ENCODE results near the gene AUTS2.

The AUTS2 gene

GRCh38 chr7:70338015-70338414 lies 739.7 kb downstream of the AUTS2 start:
- DNase-seq (ENCODE audit: low read depth), result no peak
- no peak for TF ChIP-seq CTCF (conservative IDR thresholded peaks at IDR 0.05; ENCODE audit: low read length)
- H3K4me3 ChIP-seq (ENCODE audit: low read length), result no peak overlapping the region

- no peak overlapping the region for H3K4me3 ChIP-seq (ENCODE audit: low read length)
- no peak for DNase-seq (ENCODE audit: low read depth)
- no peak for TF ChIP-seq CTCF (conservative IDR thresholded peaks at IDR 0.05; ENCODE audit: low read length)
Measured at GRCh38 chr7:70340236-70340635, 742.0 kb downstream of the AUTS2 start.

- H3K4me3 ChIP-seq (ENCODE audit: low read length), result no peak overlapping the region
- DNase-seq (ENCODE audit: low read depth), result no peak
- no peak for TF ChIP-seq CTCF (conservative IDR thresholded peaks at IDR 0.05; ENCODE audit: low read length)
Measured at GRCh38 chr7:70341446-70341845, 743.2 kb downstream of the AUTS2 start.

GRCh38 chr7:70343519-70343918 lies 745.2 kb downstream of the AUTS2 start:
- DNase-seq (ENCODE audit: low read depth), result no peak
- no peak overlapping the region for H3K4me3 ChIP-seq (ENCODE audit: low read length)
- TF ChIP-seq CTCF (conservative IDR thresholded peaks at IDR 0.05; ENCODE audit: low read length), result no peak

GRCh38 chr7:70344726-70345125 lies 746.5 kb downstream of the AUTS2 start:
- DNase-seq (ENCODE audit: low read depth), result no peak
- TF ChIP-seq CTCF (conservative IDR thresholded peaks at IDR 0.05; ENCODE audit: low read length), result no peak
- H3K4me3 ChIP-seq (ENCODE audit: low read length), result no peak overlapping the region

GRCh38 chr7:70346844-70347462 lies 748.7 kb downstream of the AUTS2 start:
- no peak for TF ChIP-seq CTCF (conservative IDR thresholded peaks at IDR 0.05; ENCODE audit: low read length)

GRCh38 chr7:70347463-70348254 lies 749.4 kb downstream of the AUTS2 start:
- TF ChIP-seq CTCF (conservative IDR thresholded peaks at IDR 0.05; ENCODE audit: low read length), result no peak
- no peak overlapping the region for H3K4me3 ChIP-seq (ENCODE audit: low read length)
- no peak for DNase-seq (ENCODE audit: low read depth)

More at GRCh38 chr7:70346844-70347462, 748.7 kb downstream of the AUTS2 start:
- DNase-seq (ENCODE audit: low read depth), result no peak
- no peak overlapping the region for H3K4me3 ChIP-seq (ENCODE audit: low read length)

Data from AG10803 (cell line).